CD14-positive monocyte (primary cell): ENCODE results near the gene EN2. TPM values are rescaled to one million over a fixed set of nuclear protein-coding genes. Genes with fewer than 3 reads are reported as not detected.

Source experiments
- DNase-seq, 3 donors: peaks; one replicate each; pipeline ENCODE4 v3.0.0-alpha.2; 2011 to 2022
- H2AFZ ChIP-seq: 2 replicates; pipeline ENCODE4 v1.6.0; 2012; ENCODE audit warnings: mild to moderate bottlenecking, low read depth, low read length, inconsistent platforms; ENCODE audit not compliant: insufficient read depth, poor library complexity, severe bottlenecking
- H3K27ac ChIP-seq, 2 donors: 1 replicate in 1 of 2; 2 replicates in 1 of 2; pipeline ENCODE4 v1.5.1; 2012 to 2013; ENCODE audit warnings: low read length in 2 of 2, control low read depth in 1 of 2, inconsistent platforms in 1 of 2, low read depth in 1 of 2, mild to moderate bottlenecking in 1 of 2
- H3K27me3 ChIP-seq, 2 donors: one replicate each; pipeline versions ENCODE4 v1.6.0 to v1.6.1; 2011 to 2013; ENCODE audit warnings: low read length in 2 of 2; ENCODE audit not compliant: control insufficient read depth in 2 of 2, insufficient read depth in 2 of 2
- H3K36me3 ChIP-seq, 2 donors: replicated peaks in 1 of 2; 1 replicate in 1 of 2; 2 replicates in 1 of 2; pipeline versions ENCODE4 v1.5.1 to v1.6.1; 2012 to 2013; ENCODE audit warnings: low read length in 2 of 2, control low read depth in 1 of 2, inconsistent platforms in 1 of 2, mild to moderate bottlenecking in 1 of 2; ENCODE audit not compliant: insufficient read depth in 2 of 2, control insufficient read depth in 1 of 2
- H3K4me1 ChIP-seq, 2 donors: 1 replicate in 1 of 2; 2 replicates in 1 of 2; pipeline versions ENCODE4 v1.5.1 to v1.6.1; 2012 to 2013; ENCODE audit warnings: low read length in 2 of 2, control low read depth in 1 of 2, inconsistent platforms in 1 of 2, mild to moderate bottlenecking in 1 of 2, moderate library complexity in 1 of 2; ENCODE audit not compliant: insufficient read depth in 2 of 2, control insufficient read depth in 1 of 2
- H3K4me2 ChIP-seq: replicated peaks from 2 replicates; pipeline ENCODE3; 2012; ENCODE audit warnings: low read length, moderate library complexity, mild to moderate bottlenecking; ENCODE audit not compliant: poor library complexity, severe bottlenecking; ENCODE audit errors: extremely low read depth
- H3K4me3 ChIP-seq, 3 experiments: fragments of 200-600 bp in 1 of 3; sonication (generic) in 1 of 3; replicated peaks in 1 of 3; 1 replicate in 2 of 3; 2 replicates in 1 of 3; pipeline ENCODE4 v1.5.1; 2011 to 2013; ENCODE audit warnings: low read length in 3 of 3, mild to moderate bottlenecking in 3 of 3, control low read depth in 2 of 3, low read depth in 2 of 3, inconsistent platforms in 1 of 3, moderate library complexity in 1 of 3
- H3K79me2 ChIP-seq: 2 replicates; pipeline ENCODE4 v1.6.0; 2012; ENCODE audit warnings: mild to moderate bottlenecking, control low read depth, inconsistent platforms, low read length, moderate library complexity; ENCODE audit not compliant: insufficient read depth
- H3K9ac ChIP-seq: 2 replicates; pipeline ENCODE4 v1.6.0; 2017; ENCODE audit warnings: low read length, mild to moderate bottlenecking; ENCODE audit not compliant: insufficient read depth, poor library complexity, severe bottlenecking
- H3K9me3 ChIP-seq, 2 donors: replicated peaks in 1 of 2; 1 replicate in 1 of 2; 2 replicates in 1 of 2; pipeline versions ENCODE4 v1.5.1 to v1.6.1; 2012 to 2013; ENCODE audit warnings: low read length in 2 of 2, control low read depth in 1 of 2; ENCODE audit not compliant: control insufficient read depth in 1 of 2, insufficient read depth in 1 of 2
- H4K20me1 ChIP-seq: 2 replicates; pipeline ENCODE4 v1.6.0; 2012; ENCODE audit warnings: mild to moderate bottlenecking, low read length, control low read depth, moderate library complexity; ENCODE audit not compliant: insufficient read depth
- H3K27ac Mint-ChIP-seq, 7 donors: one replicate each; pipeline ENCODE4 v1.8.0; 2020; ENCODE audit warnings: mild to moderate bottlenecking in 7 of 7, mixed read lengths in 7 of 7, moderate library complexity in 6 of 7, inconsistent platforms in 2 of 7
- H3K27me3 Mint-ChIP-seq, 3 donors: one replicate each; pipeline ENCODE4 v1.8.0; 2021 to 2022; ENCODE audit warnings: low read depth in 3 of 3, mild to moderate bottlenecking in 3 of 3, mixed read lengths in 3 of 3, moderate library complexity in 3 of 3, inconsistent platforms in 1 of 3
- H3K36me3 Mint-ChIP-seq, 2 donors: one replicate each; pipeline ENCODE4 v1.8.0; 2020; ENCODE audit warnings: mixed read lengths in 2 of 2, inconsistent platforms in 1 of 2, mild to moderate bottlenecking in 1 of 2
- H3K4me1 Mint-ChIP-seq: one replicate; pipeline ENCODE4 v1.8.0; 2020; ENCODE audit warnings: mild to moderate bottlenecking, mixed read lengths
- H3K4me3 Mint-ChIP-seq, 2 donors: one replicate each; pipeline ENCODE4 v1.8.0; 2020; ENCODE audit warnings: mild to moderate bottlenecking in 2 of 2, mixed read lengths in 2 of 2, moderate library complexity in 1 of 2
- H3K9me3 Mint-ChIP-seq, 7 donors: one replicate each; pipeline ENCODE4 v1.8.0; 2020 to 2022; ENCODE audit warnings: mixed read lengths in 7 of 7, mild to moderate bottlenecking in 6 of 7, moderate library complexity in 6 of 7, inconsistent platforms in 2 of 7
- WGBS: methylation state at CpG from one replicate; pipeline ENCODE4 v1.1.5; 2013; ENCODE audit warnings: missing lambda C conversion rate; ENCODE audit not compliant: insufficient coverage; 5-methylcytosine and 5-hydroxymethylcytosine counted together
- intact Hi-C, 2 donors: fragments of 100-400 bp; cut with micrococcal nuclease; formaldehyde crosslinking; loops; one replicate each; pipeline versions ENCODE4 v1.15.0 to v1.15.1; 2023
- polyA plus RNA-seq, 3 donors: library from polyadenylated mRNA; depleted of rRNA in 1 of 3; unstranded in 2 of 3; stranded (reverse) in 1 of 3; fragments of 300-500 nt in 2 of 3; fragments of >200 nt in 1 of 3; fragmentation: Illumina TruSeq in 2 of 3; gene quantifications; 1 replicate in 2 of 3; 2 replicates in 1 of 3; pipeline ENCODE4 v1.2.3, GENCODE V29; 2012 to 2021
- TF ChIP-seq, protein P1 (sequence below): fragments of 200-600 bp; IDR thresholded peaks from one replicate; pipeline ENCODE4 v1.8.0; 2022; ENCODE audit warnings: antibody characterized with exemption, mild to moderate bottlenecking

Gene EN2
- polyA plus RNA-seq, 3 donors: not detected

DNA sequence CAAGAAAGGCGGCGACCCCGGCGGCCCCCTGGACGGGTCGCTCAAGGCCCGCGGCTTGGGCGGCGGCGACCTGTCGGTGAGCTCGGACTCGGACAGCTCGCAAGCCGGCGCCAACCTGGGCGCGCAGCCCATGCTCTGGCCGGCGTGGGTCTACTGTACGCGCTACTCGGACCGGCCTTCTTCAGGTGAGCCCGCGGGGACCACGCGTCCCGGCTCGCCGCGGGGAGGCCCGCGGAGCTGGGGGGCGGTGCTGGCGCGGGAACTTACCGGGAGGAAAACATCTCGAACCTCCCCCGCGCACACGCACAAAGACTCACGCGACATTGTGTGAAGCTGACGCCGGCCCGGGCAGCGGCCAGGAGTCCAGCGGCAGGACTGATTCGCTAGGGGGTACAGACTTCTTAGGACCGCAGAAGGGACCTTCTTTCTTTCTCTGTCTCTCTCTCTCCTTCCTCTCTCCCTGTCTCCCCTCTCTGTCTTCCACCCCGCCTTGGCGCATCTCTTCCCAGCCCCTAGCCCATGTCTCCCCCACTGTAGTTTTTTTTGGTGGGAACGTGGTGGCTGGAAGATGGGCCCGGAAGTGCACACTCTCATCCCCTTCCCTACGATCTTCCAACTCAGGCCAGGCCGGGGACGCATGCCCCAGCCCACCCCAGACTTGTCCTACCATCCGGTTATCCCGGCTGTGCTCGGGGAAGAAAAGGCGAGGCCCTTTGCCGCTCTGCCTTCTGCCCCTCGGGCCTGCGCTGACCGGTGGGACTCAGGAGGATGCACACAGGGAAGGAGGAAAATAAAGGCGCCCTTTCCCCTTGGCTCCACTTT, 1.2 kb downstream of the EN2 start:
- peaks cover 2 to 55% (median 40%) of the 10 kb centered on the region in 7 donors for H3K9me3 Mint-ChIP-seq
- Histone ChIP-seq H3K27me3 (peaks cover 78 to 87% of the 10 kb centered on the region in 2 donors), H3K4me3 (peak overlapping the region in 1 of 3 experiments; percentile 51), H3K36me3 (no peaks in the 10 kb centered on the region), H4K20me1 (no peaks in the 10 kb centered on the region), H3K9me3 (peaks cover 6 to 69% of the 10 kb centered on the region in 2 donors), H3K79me2 (no peaks in the 10 kb centered on the region), H3K4me2 (peak overlapping the region; percentile 69), H3K9ac (no peak overlapping the region), H2AFZ (peak overlapping the region; percentile 63), H3K4me1 (peaks cover 11 to 25% of the 10 kb centered on the region in 2 donors), H3K27ac (no peak overlapping the region)
- H3K4me3 Mint-ChIP-seq: peak overlapping the region in 1 of 2 donors; percentile 64
- intact Hi-C loops: no loop called here
- H3K36me3 Mint-ChIP-seq: peaks cover 3 to 6% of the 10 kb centered on the region in 2 donors
- H3K27ac Mint-ChIP-seq: peak overlapping the region in 1 of 7 donors; percentile 25
- peaks cover 24% of the 10 kb centered on the region for H3K4me1 Mint-ChIP-seq
- DNase-seq: no peak
- TF ChIP-seq, protein P1, sequence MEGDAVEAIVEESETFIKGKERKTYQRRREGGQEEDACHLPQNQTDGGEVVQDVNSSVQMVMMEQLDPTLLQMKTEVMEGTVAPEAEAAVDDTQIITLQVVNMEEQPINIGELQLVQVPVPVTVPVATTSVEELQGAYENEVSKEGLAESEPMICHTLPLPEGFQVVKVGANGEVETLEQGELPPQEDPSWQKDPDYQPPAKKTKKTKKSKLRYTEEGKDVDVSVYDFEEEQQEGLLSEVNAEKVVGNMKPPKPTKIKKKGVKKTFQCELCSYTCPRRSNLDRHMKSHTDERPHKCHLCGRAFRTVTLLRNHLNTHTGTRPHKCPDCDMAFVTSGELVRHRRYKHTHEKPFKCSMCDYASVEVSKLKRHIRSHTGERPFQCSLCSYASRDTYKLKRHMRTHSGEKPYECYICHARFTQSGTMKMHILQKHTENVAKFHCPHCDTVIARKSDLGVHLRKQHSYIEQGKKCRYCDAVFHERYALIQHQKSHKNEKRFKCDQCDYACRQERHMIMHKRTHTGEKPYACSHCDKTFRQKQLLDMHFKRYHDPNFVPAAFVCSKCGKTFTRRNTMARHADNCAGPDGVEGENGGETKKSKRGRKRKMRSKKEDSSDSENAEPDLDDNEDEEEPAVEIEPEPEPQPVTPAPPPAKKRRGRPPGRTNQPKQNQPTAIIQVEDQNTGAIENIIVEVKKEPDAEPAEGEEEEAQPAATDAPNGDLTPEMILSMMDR: no peak
- H3K27me3 Mint-ChIP-seq: peaks cover 85 to 95% (median 90%) of the 10 kb centered on the region in 3 donors
- WGBS: 4% methylated on average over 62 of the region's 68 CpGs

DNA sequence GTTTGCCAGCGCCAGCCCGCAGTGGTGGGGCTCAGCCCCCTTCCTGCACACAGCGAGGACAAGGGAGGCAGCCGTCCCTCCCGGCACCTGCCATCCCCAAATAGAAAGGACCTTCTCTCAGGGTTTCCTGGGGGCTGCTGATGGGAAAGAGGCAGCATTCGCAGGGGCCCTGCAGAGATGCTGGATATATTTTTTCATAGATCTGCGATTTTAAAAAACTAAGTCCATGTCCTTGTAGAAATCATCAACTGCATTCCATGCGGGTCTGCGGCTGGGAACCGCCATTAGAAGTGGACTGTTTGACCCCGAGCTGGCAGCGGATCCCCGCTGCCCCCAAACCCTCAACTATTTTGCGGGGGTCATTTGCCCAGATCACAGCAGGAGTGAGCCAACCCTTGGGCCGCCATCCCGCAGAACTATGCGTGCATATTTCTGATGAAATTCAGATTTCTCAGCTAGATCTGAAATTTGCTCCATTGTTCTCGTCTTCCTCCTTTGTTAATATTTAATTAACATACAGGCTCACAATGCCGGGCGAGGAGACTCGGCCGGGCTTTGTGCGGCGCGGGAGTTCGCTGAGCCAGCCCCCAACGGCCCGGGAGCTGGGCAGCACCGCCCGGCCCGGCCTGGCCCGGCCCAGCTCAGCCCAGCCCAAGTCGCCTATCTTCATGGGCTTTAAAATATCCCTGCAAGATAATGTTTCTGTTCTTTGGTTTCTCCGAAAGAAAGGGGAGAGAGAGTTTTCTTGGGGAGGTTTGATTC, 2.0 kb downstream of the EN2 start:
- no peak for DNase-seq
- Mint-ChIP-seq H3K27ac (no peak overlapping the region), H3K36me3 (peaks cover 3 to 6% of the 10 kb centered on the region in 2 donors), H3K4me3 (peak overlapping the region in 1 of 2 donors; percentile 64), H3K9me3 (peaks cover 2 to 63% (median 40%) of the 10 kb centered on the region in 7 donors), H3K27me3 (peaks cover 85 to 95% (median 90%) of the 10 kb centered on the region in 3 donors), H3K4me1 (peaks cover 19% of the 10 kb centered on the region)
- H3K4me3 ChIP-seq: no peak overlapping the region
- H3K36me3 ChIP-seq: no peaks in the 10 kb centered on the region
- TF ChIP-seq, protein P1: no peak
- H2AFZ ChIP-seq: no peak overlapping the region
- intact Hi-C loops: no loop called here
- peaks cover 6 to 62% of the 10 kb centered on the region in 2 donors for H3K9me3 ChIP-seq
- WGBS: 8% methylated on average over 30 of the region's 34 CpGs
- H3K27ac ChIP-seq: no peak overlapping the region
- no peaks in the 10 kb centered on the region for H3K79me2 ChIP-seq
- peaks cover 76 to 87% of the 10 kb centered on the region in 2 donors for H3K27me3 ChIP-seq
- no peak overlapping the region for H3K4me2 ChIP-seq
- H3K9ac ChIP-seq: no peak overlapping the region
- no peaks in the 10 kb centered on the region for H4K20me1 ChIP-seq
- peaks cover 11 to 25% of the 10 kb centered on the region in 2 donors for H3K4me1 ChIP-seq
